ENCODE data around the gene TOX2. TPM values are rescaled to one million over a fixed set of nuclear protein-coding genes. Genes with fewer than 3 reads are reported as not detected.

TOX2 gene
- total RNA-seq, 4 donors from 2014 or later = 3.4 to 7.7 (median 5.2) TPM

DNA sequence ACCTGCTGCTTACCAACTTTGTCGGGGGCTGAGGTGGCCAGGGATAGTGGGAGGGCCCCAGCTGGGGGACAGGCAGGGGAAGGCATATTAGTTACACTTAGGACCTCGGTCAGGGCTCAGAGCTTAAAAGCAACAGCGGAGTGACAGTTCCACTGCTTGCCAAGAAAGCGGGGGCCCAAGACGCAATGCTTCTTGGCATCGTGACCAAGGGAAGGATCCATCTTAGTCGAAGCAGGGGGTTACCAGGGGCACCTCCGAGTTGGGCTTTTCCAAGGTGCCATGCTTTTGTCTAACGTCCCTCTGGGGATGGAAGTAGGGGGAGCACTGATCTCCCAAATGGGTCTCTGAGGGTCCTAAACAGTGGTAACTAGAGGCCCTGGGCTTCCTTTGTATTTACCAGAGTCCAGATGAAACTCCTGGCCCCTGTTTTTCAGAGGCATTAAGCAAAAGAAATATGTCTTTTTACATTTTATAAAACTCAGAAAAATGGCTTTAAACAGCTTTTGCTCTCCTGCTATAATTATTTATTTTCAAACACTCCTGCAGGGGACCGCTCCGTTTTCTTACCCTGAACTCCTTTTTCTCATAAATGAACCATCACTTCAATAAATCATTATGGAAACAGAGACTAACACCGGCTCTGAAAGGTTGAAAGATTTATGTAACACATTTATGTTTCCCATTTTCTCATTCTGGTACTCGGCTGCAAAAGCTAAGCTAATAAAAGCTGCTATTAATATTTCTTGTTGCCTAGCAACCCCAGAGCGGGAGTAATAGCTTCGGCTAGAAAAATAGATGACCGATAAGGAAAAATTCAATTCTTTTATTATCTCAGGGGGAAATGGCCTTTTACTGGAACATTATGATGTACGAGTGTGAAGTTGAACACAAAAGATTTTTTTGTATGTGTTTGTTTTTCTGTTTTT lies 100.4 kb downstream of the TOX2 start:
- no peak overlapping the region for H3K27ac ChIP-seq
- no peak for TF ChIP-seq POLR2A (IDR thresholded peaks at IDR 0.05)
- TF ChIP-seq, protein P1, sequence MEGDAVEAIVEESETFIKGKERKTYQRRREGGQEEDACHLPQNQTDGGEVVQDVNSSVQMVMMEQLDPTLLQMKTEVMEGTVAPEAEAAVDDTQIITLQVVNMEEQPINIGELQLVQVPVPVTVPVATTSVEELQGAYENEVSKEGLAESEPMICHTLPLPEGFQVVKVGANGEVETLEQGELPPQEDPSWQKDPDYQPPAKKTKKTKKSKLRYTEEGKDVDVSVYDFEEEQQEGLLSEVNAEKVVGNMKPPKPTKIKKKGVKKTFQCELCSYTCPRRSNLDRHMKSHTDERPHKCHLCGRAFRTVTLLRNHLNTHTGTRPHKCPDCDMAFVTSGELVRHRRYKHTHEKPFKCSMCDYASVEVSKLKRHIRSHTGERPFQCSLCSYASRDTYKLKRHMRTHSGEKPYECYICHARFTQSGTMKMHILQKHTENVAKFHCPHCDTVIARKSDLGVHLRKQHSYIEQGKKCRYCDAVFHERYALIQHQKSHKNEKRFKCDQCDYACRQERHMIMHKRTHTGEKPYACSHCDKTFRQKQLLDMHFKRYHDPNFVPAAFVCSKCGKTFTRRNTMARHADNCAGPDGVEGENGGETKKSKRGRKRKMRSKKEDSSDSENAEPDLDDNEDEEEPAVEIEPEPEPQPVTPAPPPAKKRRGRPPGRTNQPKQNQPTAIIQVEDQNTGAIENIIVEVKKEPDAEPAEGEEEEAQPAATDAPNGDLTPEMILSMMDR (IDR thresholded peaks at IDR 0.05) = no peak
- no peaks in the 10 kb centered on the region for H3K36me3 ChIP-seq
- WGBS, 2 donors = 45 to 61% methylated on average over 16 of the region's 17 CpGs
- intact Hi-C loops (cut with DNase I) = no loop called here
- H3K9me3 ChIP-seq = no peaks in the 10 kb centered on the region
- no peak overlapping the region for H3K4me3 ChIP-seq (replicated peaks in 1 of 3)
- no peaks in the 10 kb centered on the region for H3K27me3 ChIP-seq
- DNase-seq = peak in 1 of 2 donors; percentile 12
- peaks cover 0 to 5% of the 10 kb centered on the region in 2 donors for H3K4me1 ChIP-seq

- H3K4me1 ChIP-seq = peaks cover 0 to 5% of the 10 kb centered on the region in 2 donors
- H3K4me3 ChIP-seq (replicated peaks in 1 of 3) = no peak overlapping the region
- no peak overlapping the region for H3K27ac ChIP-seq
These were observed 101.1 kb downstream of the TOX2 start for GRCh38 chr20:44015733-44016103.

GRCh38 chr20:44016525-44016924 lies 101.9 kb downstream of the TOX2 start:
- H3K36me3 ChIP-seq = no peaks in the 10 kb centered on the region
- DNase-seq = no peak
- peaks cover 0 to 5% of the 10 kb centered on the region in 2 donors for H3K4me1 ChIP-seq
- H3K27ac ChIP-seq = no peak overlapping the region
- H3K4me3 ChIP-seq (replicated peaks in 1 of 3) = no peak overlapping the region
- WGBS, 2 donors = 86 to 87% methylated on average over 6 of the region's 6 CpGs
- intact Hi-C loops (cut with DNase I) = no loop called here
- no peaks in the 10 kb centered on the region for H3K27me3 ChIP-seq
- no peaks in the 10 kb centered on the region for H3K9me3 ChIP-seq
- TF ChIP-seq, protein P1 (IDR thresholded peaks at IDR 0.05) = no peak
- TF ChIP-seq POLR2A (IDR thresholded peaks at IDR 0.05) = no peak

More at GRCh38 chr20:44015733-44016103, 101.1 kb downstream of the TOX2 start:
- Histone ChIP-seq H3K27me3 (no peaks in the 10 kb centered on the region), H3K36me3 (no peaks in the 10 kb centered on the region), H3K9me3 (no peaks in the 10 kb centered on the region)
- intact Hi-C loops (cut with DNase I) = no loop called here
- WGBS, 2 donors = 67 to 84% methylated on average over 9 of the region's 9 CpGs
- DNase-seq = no peak
- TF ChIP-seq, protein P1 (IDR thresholded peaks at IDR 0.05) = no peak
- TF ChIP-seq POLR2A (IDR thresholded peaks at IDR 0.05) = no peak

DNA sequence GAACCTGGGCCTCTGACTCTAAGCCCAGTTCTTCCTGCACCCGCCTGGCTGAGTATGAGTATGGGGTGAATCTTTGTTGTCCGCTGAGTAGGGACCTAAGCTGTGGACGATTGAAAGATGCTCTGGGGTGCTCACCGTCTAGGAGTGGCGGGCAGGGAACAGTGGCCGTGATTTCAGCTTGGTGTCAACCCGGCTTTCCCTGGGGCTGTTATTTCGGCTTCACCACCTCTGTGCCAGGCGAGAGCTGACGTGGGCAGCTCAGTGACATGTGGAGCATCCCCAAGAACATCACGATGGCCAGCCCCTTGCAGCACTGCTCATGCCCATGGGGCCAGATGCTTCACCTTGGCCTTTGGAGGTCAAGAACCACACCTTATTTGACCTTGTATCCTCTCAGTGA lies 102.6 kb downstream of the TOX2 start:
- no peak for DNase-seq
- intact Hi-C loops (cut with DNase I) = no loop called here
- no peaks in the 10 kb centered on the region for H3K36me3 ChIP-seq
- no peaks in the 10 kb centered on the region for H3K9me3 ChIP-seq
- peaks cover 0 to 5% of the 10 kb centered on the region in 2 donors for H3K4me1 ChIP-seq
- TF ChIP-seq, protein P1 (IDR thresholded peaks at IDR 0.05) = no peak
- TF ChIP-seq POLR2A (IDR thresholded peaks at IDR 0.05) = no peak
- no peaks in the 10 kb centered on the region for H3K27me3 ChIP-seq
- H3K4me3 ChIP-seq (replicated peaks in 1 of 3) = no peak overlapping the region
- no peak overlapping the region for H3K27ac ChIP-seq
- WGBS, 2 donors = 94% methylated on average over 11 of the region's 11 CpGs

DNA sequence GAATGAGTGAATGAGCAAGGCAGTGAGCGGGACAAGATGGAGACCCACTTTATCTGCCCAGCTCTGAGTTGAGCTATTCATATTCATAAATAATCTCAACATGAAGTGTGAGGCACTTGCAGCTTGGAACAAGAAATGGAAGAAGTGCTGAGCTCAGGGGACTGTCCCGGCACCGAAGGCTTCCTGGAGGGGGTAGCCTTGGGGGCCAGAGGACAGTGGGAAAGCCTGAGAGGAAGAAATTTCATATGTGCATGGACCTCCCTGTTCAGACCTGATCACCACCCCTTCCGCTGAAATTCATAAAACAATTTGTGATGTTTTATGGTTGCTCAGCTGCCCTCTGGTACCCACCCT lies 103.2 kb downstream of the TOX2 start:
- no peak overlapping the region for H3K27ac ChIP-seq
- no peak overlapping the region for H3K4me3 ChIP-seq (replicated peaks in 1 of 3)
- intact Hi-C loops (cut with DNase I) = no loop called here
- DNase-seq = no peak
- H3K27me3 ChIP-seq = no peaks in the 10 kb centered on the region
- H3K4me1 ChIP-seq = peaks cover 0 to 5% of the 10 kb centered on the region in 2 donors
- WGBS, 2 donors = 47 to 53% methylated on average over 4 of the region's 4 CpGs
- H3K9me3 ChIP-seq = no peaks in the 10 kb centered on the region
- no peak for TF ChIP-seq POLR2A (IDR thresholded peaks at IDR 0.05)
- TF ChIP-seq, protein P1 (IDR thresholded peaks at IDR 0.05) = no peak
- no peaks in the 10 kb centered on the region for H3K36me3 ChIP-seq

Measured in thyroid gland (tissue), 4 donors.